ENCODE measurements around the gene MYH14. TPM values are rescaled to one million over a fixed set of nuclear protein-coding genes. Genes with fewer than 3 reads are reported as not detected.
A peak's percentile ranks its signal among the peaks of the same experiment; 100 is the strongest.

MYH14 gene
- total and polyA plus RNA-seq, 9 of the 15 experiments (the other 6 are each of a cell fraction or from before 2014, with no cell fraction given): 0.04 to 0.86 (median 0.19) TPM; not detected in 2

DNA sequence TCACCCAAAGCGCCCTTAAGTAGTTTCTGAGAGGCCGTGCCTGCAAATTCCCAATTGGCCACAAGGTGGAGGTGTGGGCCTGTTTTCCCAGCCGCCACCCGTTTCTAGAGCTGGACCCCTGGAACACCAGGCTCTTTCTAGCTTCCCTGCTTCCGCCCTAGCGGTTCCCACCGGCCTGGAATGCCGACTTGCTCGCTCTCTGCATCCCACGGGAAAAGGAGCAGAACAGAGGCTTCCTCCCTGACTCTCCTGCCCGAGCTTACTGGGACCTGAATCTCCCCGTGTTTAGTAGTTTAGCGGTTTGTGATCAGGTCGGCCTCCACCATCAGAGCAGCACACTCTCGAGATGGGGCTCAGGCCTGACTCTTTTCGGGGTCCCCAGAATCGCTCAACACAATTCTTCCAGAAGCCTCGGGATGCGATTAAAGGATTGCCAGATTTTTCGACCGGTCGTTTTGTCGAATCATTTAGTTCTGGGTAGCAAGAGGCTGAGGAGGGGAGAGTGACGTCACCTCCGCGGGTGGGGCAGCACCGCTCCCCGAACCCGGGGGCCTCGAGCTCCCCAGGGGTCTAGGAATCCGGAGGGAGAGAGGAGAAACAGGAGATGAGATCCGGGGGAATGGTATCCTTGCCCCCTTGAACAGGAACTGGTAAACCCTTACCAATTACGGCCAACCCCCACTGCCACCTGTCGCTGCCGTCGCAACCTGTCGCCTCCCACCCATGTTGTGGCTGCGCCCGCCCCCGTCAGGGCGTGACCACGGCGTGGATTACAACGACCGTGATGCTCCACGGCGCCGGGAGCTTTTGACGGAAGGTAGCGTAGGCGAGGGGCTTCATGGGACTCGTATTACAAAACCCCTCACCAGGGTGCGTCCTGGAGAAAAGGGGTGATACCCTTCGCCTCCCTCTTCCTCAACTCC, 154.0 kb downstream of the MYH14 start (continued):
- TF ChIP-seq, protein P1, sequence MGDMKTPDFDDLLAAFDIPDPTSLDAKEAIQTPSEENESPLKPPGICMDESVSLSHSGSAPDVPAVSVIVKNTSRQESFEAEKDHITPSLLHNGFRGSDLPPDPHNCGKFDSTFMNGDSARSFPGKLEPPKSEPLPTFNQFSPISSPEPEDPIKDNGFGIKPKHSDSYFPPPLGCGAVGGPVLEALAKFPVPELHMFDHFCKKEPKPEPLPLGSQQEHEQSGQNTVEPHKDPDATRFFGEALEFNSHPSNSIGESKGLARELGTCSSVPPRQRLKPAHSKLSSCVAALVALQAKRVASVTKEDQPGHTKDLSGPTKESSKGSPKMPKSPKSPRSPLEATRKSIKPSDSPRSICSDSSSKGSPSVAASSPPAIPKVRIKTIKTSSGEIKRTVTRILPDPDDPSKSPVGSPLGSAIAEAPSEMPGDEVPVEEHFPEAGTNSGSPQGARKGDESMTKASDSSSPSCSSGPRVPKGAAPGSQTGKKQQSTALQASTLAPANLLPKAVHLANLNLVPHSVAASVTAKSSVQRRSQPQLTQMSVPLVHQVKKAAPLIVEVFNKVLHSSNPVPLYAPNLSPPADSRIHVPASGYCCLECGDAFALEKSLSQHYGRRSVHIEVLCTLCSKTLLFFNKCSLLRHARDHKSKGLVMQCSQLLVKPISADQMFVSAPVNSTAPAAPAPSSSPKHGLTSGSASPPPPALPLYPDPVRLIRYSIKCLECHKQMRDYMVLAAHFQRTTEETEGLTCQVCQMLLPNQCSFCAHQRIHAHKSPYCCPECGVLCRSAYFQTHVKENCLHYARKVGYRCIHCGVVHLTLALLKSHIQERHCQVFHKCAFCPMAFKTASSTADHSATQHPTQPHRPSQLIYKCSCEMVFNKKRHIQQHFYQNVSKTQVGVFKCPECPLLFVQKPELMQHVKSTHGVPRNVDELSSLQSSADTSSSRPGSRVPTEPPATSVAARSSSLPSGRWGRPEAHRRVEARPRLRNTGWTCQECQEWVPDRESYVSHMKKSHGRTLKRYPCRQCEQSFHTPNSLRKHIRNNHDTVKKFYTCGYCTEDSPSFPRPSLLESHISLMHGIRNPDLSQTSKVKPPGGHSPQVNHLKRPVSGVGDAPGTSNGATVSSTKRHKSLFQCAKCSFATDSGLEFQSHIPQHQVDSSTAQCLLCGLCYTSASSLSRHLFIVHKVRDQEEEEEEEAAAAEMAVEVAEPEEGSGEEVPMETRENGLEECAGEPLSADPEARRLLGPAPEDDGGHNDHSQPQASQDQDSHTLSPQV (IDR thresholded peaks at IDR 0.05): peak; percentile 31; the same call in 1 of the 2 replicates
- TF ChIP-seq NCOA2 (IDR thresholded peaks at IDR 0.05; ENCODE audit: partially characterized antibody in 2 of 2): no peak
- no peak for TF ChIP-seq ZNF431 (CRISPR knock-in tag; IDR thresholded peaks at IDR 0.05)
- no peak for TF ChIP-seq MEF2A (IDR thresholded peaks at IDR 0.05; ENCODE audit: control insufficient read depth, low read depth, low read length)
- no peak for TF ChIP-seq RAD51 (IDR thresholded peaks at IDR 0.05; ENCODE audit: borderline replicate concordance, low read depth)
- no peak for TF ChIP-seq MAFK (IDR thresholded peaks at IDR 0.05; ENCODE audit: low read length)
- no peak for TF ChIP-seq LCOR (CRISPR knock-in tag; IDR thresholded peaks at IDR 0.05)
- no peak for TF ChIP-seq ZNF324 (CRISPR knock-in tag; IDR thresholded peaks at IDR 0.05)
- TF ChIP-seq JUNB (CRISPR knock-in tag; conservative IDR thresholded peaks at IDR 0.05): peak; percentile 72
- TF ChIP-seq, protein P2, sequence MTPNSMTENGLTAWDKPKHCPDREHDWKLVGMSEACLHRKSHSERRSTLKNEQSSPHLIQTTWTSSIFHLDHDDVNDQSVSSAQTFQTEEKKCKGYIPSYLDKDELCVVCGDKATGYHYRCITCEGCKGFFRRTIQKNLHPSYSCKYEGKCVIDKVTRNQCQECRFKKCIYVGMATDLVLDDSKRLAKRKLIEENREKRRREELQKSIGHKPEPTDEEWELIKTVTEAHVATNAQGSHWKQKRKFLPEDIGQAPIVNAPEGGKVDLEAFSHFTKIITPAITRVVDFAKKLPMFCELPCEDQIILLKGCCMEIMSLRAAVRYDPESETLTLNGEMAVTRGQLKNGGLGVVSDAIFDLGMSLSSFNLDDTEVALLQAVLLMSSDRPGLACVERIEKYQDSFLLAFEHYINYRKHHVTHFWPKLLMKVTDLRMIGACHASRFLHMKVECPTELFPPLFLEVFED (CRISPR knock-in tag; conservative IDR thresholded peaks at IDR 0.05): no peak
- TF ChIP-seq ZNF384 (IDR thresholded peaks at IDR 0.05; ENCODE audit: low read depth, low read length): no peak
- TF ChIP-seq ARID2 (IDR thresholded peaks at IDR 0.05): 0 out of 2 replicates have a peak, but pooled peaks have one; percentile 24
- TF ChIP-seq TCF7L2 (IDR thresholded peaks at IDR 0.05; ENCODE audit: low read depth, low read length): no peak
- no peak for TF ChIP-seq ZFPM2 (CRISPR knock-in tag; IDR thresholded peaks at IDR 0.05)
- TF ChIP-seq, protein P3, sequence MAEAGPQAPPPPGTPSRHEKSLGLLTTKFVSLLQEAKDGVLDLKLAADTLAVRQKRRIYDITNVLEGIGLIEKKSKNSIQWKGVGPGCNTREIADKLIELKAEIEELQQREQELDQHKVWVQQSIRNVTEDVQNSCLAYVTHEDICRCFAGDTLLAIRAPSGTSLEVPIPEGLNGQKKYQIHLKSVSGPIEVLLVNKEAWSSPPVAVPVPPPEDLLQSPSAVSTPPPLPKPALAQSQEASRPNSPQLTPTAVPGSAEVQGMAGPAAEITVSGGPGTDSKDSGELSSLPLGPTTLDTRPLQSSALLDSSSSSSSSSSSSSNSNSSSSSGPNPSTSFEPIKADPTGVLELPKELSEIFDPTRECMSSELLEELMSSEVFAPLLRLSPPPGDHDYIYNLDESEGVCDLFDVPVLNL (CRISPR knock-in tag; IDR thresholded peaks at IDR 0.05; ENCODE audit: low read depth): peak; percentile 85; the same call in 1 of the 2 replicates
- 0 out of 2 replicates have a peak, but pooled peaks have one; percentile 7 for TF ChIP-seq BHLHE40 (IDR thresholded peaks at IDR 0.05; ENCODE audit: low read length)
- TF ChIP-seq, protein P4, sequence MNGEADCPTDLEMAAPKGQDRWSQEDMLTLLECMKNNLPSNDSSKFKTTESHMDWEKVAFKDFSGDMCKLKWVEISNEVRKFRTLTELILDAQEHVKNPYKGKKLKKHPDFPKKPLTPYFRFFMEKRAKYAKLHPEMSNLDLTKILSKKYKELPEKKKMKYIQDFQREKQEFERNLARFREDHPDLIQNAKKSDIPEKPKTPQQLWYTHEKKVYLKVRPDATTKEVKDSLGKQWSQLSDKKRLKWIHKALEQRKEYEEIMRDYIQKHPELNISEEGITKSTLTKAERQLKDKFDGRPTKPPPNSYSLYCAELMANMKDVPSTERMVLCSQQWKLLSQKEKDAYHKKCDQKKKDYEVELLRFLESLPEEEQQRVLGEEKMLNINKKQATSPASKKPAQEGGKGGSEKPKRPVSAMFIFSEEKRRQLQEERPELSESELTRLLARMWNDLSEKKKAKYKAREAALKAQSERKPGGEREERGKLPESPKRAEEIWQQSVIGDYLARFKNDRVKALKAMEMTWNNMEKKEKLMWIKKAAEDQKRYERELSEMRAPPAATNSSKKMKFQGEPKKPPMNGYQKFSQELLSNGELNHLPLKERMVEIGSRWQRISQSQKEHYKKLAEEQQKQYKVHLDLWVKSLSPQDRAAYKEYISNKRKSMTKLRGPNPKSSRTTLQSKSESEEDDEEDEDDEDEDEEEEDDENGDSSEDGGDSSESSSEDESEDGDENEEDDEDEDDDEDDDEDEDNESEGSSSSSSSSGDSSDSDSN (IDR thresholded peaks at IDR 0.05; ENCODE audit: borderline replicate concordance in 1 of 2, low read depth in 2 of 2, low read length in 2 of 2): no peak
- TF ChIP-seq ZZZ3 (IDR thresholded peaks at IDR 0.05): no peak
- 0 out of 2 replicates have a peak, but pooled peaks have one; percentile 30 for TF ChIP-seq SMARCA4 (IDR thresholded peaks at IDR 0.05)

Measured in K562 (cell line).